HG02763 (cell line): ENCODE results near the gene GOLIM4.
"Not testable (repeated sequence)": the region's sequence is repeated elsewhere in the genome, so short reads cannot be mapped to it uniquely, and the experiment has no call there.

Source experiments
- ATAC-seq: cut with Tn5 transposase; IDR thresholded peaks from one replicate; pipeline ENCODE4 v1.9.1; 2021; ENCODE audit warnings: mild to moderate bottlenecking, moderate library complexity; ENCODE audit not compliant: unreplicated experiment

GOLIM4 gene, protein sequence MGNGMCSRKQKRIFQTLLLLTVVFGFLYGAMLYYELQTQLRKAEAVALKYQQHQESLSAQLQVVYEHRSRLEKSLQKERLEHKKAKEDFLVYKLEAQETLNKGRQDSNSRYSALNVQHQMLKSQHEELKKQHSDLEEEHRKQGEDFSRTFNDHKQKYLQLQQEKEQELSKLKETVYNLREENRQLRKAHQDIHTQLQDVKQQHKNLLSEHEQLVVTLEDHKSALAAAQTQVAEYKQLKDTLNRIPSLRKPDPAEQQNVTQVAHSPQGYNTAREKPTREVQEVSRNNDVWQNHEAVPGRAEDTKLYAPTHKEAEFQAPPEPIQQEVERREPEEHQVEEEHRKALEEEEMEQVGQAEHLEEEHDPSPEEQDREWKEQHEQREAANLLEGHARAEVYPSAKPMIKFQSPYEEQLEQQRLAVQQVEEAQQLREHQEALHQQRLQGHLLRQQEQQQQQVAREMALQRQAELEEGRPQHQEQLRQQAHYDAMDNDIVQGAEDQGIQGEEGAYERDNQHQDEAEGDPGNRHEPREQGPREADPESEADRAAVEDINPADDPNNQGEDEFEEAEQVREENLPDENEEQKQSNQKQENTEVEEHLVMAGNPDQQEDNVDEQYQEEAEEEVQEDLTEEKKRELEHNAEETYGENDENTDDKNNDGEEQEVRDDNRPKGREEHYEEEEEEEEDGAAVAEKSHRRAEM

DNA sequence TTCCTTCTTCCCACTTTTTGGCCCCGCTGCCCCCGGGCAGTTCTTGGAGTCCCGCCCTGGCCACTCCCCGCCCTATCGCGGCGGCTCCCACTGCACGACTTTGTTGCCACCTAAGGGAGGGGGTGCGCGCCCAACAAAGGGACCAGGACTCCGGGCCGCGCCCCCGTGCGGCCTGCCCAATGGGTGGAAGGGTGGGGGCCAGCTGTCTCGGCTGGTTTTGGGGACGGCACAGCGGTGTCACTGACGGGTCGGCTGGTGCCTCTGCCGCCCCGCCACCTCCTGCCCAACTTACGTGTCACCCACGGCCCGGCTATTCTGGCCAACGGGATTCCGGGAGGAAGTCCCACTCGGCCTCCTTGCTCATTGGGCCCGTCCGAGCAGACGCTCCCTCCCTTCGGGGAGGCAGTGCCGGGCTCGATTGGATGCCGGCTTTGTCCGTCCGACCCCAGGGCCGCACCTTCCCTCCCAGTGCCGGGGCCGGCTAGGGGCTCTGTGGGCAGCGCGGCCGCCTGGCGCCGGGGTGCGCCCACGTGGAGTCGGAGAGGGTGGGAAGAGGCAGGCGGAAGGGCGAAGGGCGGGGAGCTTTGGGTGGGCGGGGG lies at the start of gene GOLIM4:
TSS of gene GOLIM4 (minus strand) at position 314 of the 599 bp plus-strand sequence. CDS start 639 bp downstream, outside the sequence.
- peak; percentile 86 for ATAC-seq

DNA sequence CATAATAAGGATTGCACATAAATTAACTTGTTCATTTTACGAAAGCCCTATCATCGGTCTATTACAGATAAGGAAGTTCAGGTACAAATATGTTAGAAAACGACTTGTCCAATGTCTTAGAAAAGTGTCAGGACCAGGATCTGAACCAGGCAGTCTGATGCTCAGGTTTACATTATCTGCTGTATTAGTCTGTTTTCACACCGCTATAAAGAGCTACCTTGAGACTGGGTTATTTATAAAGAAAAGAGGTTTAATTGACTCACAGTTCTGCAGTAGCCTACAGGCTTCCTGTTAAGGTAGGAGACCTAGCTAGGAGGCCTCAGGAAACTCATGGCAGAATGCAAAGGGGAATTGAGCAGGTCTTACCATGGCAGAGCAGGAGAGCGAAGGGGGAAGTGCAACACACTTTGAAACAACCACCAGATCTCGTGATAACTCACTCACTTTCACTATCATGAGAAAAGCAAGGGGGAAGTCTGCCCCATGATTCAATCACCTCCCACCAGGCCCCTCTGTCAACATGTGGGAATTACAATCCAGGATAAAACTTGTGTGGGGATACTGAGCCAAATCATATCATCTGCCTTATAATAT lies 45.8 kb upstream of the GOLIM4 start:
- ATAC-seq = no peak

GRCh38 chr3:168139947-168140346 lies 44.2 kb upstream of the GOLIM4 start:
- no peak for ATAC-seq

DNA sequence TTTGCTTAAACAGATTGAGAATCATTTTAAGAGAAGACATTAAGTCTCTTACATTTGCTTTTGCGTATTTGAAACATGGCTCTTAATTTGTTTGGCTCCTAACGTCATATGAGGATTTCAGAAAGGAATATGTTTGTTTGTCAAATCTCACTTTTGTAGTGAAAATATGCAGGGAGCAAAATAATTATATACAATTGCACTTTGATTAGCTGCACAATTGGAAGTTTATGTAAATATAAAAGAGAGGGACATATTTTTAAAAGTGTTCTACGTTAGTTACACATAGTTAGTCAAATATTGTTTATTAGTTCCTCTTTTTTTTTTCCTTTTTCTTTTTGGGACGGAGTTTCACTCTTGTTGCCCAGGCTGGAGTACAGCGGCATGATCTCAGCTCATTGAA lies 42.7 kb upstream of the GOLIM4 start:
- no peak for ATAC-seq

DNA sequence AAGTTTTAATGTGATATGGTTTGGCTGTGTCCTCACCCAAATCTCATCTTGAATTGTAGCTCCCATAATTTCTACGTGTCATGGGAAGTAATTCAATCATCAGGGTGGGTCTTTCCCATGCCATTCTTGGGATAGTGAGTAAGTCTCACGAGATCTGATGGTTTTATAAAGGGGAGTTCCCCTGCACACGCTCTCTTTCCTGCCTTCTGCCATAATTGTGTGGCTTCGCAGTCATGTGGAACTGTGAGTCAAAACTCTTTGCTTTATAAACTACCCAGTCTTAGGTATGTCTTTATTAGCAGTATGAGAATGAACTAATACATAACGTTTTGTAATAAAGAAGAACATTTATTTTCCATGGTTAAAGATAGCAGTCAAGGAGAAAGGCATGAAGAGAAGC lies 39.2 kb upstream of the GOLIM4 start:
- ATAC-seq = peak; percentile 85

- ATAC-seq = not testable (repeated sequence)
These were observed 34.5 kb upstream of the GOLIM4 start for GRCh38 chr3:168130250-168130649.

GRCh38 chr3:168128463-168128862 lies 32.7 kb upstream of the GOLIM4 start:
- not testable (repeated sequence) for ATAC-seq

DNA sequence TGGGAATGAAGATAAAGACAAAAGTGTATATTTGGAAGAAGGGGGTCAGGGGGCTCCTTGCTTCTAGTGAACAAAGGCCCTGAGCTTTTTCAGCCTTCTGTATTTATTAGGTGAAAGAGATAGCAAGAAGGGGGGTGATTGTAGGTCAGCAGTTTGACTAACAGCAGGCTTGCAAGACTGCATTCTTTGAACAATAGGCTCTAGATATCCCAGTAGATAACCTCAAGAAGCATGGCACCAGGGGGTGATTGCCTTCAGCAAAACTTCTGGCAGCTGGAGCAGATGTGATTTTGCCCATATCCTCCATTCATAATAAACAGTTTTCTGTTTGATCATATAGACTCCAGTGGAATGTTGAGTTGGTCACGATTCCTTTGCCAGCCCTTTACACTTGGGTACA lies 31.7 kb upstream of the GOLIM4 start:
- ATAC-seq = no peak

- no peak for ATAC-seq
These were observed 29.1 kb upstream of the GOLIM4 start for GRCh38 chr3:168124791-168125190.

- ATAC-seq = no peak
These were observed 28.6 kb upstream of the GOLIM4 start for GRCh38 chr3:168124291-168124690.

GRCh38 chr3:168123201-168124176 lies 27.8 kb upstream of the GOLIM4 start:
- ATAC-seq = no peak

- ATAC-seq = no peak
These were observed 25.7 kb upstream of the GOLIM4 start for GRCh38 chr3:168121184-168122017.

- ATAC-seq = no peak
These were observed 22.2 kb upstream of the GOLIM4 start for GRCh38 chr3:168117853-168118313.

GRCh38 chr3:168117059-168117458 lies 21.3 kb upstream of the GOLIM4 start:
- no peak for ATAC-seq

- ATAC-seq = no peak
These were observed 20.6 kb upstream of the GOLIM4 start for GRCh38 chr3:168116279-168116678.

DNA sequence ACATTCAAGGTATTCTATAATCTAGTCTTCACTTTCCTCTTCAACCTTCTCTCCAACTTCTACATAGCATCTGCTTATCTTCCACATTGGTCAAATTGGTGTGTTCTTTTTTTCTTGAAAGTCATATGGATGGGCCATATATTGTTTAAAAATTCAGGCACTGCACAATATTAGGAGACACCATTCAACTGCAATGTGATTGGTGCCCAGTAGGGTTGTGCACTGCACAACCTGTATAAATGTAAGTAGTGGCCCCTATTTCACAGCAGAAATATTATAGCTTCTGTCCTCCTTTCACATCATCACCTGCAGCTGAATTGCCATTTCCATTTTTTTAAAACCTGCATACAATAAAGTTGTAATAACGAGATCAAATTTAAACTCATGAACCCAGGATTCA lies 18.1 kb upstream of the GOLIM4 start:
- no peak for ATAC-seq

DNA sequence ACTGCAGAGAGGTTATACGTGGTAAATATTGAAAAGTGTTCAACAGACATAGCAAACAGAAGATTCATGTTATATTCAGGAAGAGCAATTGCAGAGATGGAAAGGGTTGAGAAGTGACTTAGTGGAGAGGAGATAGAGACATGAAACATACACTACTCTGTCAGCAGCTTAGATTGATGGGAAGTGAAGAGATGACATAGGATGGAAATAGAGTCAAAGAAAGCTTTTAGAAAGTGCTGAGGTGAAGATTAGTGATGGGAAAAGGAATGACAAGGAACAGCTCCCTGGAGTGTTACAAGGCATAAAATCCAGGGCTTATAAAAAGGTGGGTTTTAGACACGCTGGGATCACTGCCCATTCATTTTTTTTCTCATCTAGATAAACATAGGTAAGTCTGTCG lies 17.2 kb upstream of the GOLIM4 start:
- ATAC-seq = no peak

DNA sequence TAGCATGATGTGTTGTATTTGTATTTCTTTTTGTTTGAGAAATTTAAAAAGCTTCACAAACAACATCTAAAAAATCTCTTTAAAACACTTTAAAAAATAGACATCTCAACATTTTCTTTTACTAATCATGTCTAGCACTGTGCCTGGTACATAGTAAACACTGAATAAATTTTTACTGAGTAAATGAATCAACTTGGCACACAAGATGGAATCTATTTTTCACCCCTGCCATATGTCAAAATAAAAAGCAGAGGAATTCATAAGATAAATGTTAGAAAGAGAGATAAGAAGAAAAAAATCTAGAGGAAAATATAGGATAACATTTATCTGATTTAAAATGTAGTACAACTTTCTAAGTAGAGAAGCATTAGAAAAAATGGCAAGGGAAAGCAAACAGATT lies 8.6 kb upstream of the GOLIM4 start:
- ATAC-seq = no peak

- ATAC-seq = no peak
These were observed 7.1 kb upstream of the GOLIM4 start for GRCh38 chr3:168102735-168103410.
